Measurements from ENCODE around the gene TRAF2. TPM values are rescaled to one million over a fixed set of nuclear protein-coding genes. Genes with fewer than 3 reads are reported as not detected.

TRAF2 gene
- total RNA-seq, 1 donor = 6.2 TPM

DNA sequence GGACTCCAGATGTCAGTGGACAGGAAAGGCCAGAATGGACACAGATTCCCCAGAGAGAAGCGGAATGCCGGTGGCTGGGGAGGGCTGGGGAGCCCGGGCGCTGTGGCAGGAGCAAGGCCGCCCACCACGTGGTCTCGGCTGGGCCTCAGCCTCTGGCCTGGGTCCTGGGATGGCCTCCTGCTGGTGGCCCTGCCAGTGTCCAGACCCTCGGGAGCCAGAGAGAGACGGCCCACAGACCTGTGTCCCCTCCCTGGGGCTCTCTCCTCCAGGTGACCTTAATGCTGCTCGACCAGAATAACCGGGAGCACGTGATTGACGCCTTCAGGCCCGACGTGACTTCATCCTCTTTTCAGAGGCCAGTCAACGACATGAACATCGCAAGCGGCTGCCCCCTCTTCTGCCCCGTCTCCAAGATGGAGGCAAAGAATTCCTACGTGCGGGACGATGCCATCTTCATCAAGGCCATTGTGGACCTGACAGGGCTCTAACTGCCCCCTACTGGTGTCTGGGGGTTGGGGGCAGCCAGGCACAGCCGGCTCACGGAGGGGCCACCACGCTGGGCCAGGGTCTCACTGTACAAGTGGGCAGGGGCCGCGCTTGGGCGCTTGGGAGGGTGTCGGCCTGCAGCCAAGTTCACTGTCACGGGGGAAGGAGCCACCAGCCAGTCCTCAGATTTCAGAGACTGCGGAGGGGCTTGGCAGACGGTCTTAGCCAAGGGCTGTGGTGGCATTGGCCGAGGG lies 39.3 kb downstream of the TRAF2 start:
- H4K20me1 ChIP-seq (ENCODE audit: insufficient read depth, low read length) = peaks cover 3% of the 10 kb centered on the region
- H3K9me3 ChIP-seq (ENCODE audit: low read depth, low read length) = no peaks in the 10 kb centered on the region
- peak; percentile 44 for DNase-seq (ENCODE audit: insufficient read length, low spot score, missing footprints)
- no peaks in the 10 kb centered on the region for H3K79me2 ChIP-seq (ENCODE audit: insufficient read depth, low read length)
- no peaks in the 10 kb centered on the region for H3K27me3 ChIP-seq (ENCODE audit: insufficient read depth, low read length)
- H3K27ac ChIP-seq (ENCODE audit: low read depth, low read length) = no peak overlapping the region
- peaks cover 4% of the 10 kb centered on the region for H3K4me1 ChIP-seq (ENCODE audit: insufficient read depth, low read length)
- no peak overlapping the region for H3K4me2 ChIP-seq (ENCODE audit: insufficient read depth, low read length)
- H3K4me3 ChIP-seq (ENCODE audit: insufficient read depth, low read length) = no peak overlapping the region
- peaks cover 30% of the 10 kb centered on the region for H3K36me3 ChIP-seq (ENCODE audit: insufficient read depth, low read length)
- TF ChIP-seq, protein P1, sequence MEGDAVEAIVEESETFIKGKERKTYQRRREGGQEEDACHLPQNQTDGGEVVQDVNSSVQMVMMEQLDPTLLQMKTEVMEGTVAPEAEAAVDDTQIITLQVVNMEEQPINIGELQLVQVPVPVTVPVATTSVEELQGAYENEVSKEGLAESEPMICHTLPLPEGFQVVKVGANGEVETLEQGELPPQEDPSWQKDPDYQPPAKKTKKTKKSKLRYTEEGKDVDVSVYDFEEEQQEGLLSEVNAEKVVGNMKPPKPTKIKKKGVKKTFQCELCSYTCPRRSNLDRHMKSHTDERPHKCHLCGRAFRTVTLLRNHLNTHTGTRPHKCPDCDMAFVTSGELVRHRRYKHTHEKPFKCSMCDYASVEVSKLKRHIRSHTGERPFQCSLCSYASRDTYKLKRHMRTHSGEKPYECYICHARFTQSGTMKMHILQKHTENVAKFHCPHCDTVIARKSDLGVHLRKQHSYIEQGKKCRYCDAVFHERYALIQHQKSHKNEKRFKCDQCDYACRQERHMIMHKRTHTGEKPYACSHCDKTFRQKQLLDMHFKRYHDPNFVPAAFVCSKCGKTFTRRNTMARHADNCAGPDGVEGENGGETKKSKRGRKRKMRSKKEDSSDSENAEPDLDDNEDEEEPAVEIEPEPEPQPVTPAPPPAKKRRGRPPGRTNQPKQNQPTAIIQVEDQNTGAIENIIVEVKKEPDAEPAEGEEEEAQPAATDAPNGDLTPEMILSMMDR (IDR thresholded peaks at IDR 0.05; ENCODE audit: extremely low read depth, low read depth, low read length) = no peak
- H2AFZ ChIP-seq (ENCODE audit: low read length) = no peak overlapping the region

DNA sequence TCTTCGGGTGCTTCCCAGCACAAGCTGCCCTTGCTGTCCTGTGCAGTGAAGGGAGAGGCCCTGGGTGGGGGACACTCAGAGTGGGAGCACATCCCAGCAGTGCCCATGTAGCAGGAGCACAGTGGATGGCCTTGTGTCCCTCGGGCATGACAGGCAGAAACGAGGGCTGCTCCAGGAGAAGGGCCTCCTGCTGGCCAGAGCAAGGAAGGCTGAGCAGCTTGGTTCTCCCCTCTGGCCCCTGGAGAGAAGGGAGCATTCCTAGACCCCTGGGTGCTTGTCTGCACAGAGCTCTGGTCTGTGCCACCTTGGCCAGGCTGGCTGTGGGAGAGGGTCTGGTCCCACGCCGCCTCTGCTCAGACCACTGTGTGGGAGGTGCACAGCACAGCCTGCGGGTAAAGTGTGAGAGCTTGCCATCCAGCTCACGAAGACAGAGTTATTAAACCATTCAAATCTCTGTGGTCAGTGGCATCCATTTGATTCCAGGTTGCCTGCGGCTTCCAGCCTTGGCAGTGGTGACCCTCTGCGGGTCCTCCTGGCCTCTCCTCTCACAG lies 39.9 kb downstream of the TRAF2 start:
- H2AFZ ChIP-seq (ENCODE audit: low read length) = no peak overlapping the region
- peaks cover 3% of the 10 kb centered on the region for H4K20me1 ChIP-seq (ENCODE audit: insufficient read depth, low read length)
- H3K27me3 ChIP-seq (ENCODE audit: insufficient read depth, low read length) = no peaks in the 10 kb centered on the region
- H3K4me3 ChIP-seq (ENCODE audit: insufficient read depth, low read length) = no peak overlapping the region
- no peaks in the 10 kb centered on the region for H3K79me2 ChIP-seq (ENCODE audit: insufficient read depth, low read length)
- no peak overlapping the region for H3K27ac ChIP-seq (ENCODE audit: low read depth, low read length)
- H3K36me3 ChIP-seq (ENCODE audit: insufficient read depth, low read length) = peaks cover 27% of the 10 kb centered on the region
- DNase-seq (ENCODE audit: insufficient read length, low spot score, missing footprints) = peak; percentile 58
- no peaks in the 10 kb centered on the region for H3K9me3 ChIP-seq (ENCODE audit: low read depth, low read length)
- no peak overlapping the region for H3K4me2 ChIP-seq (ENCODE audit: insufficient read depth, low read length)
- peaks cover 4% of the 10 kb centered on the region for H3K4me1 ChIP-seq (ENCODE audit: insufficient read depth, low read length)
- TF ChIP-seq, protein P1 (IDR thresholded peaks at IDR 0.05; ENCODE audit: extremely low read depth, low read depth, low read length) = peak; percentile 24

DNA sequence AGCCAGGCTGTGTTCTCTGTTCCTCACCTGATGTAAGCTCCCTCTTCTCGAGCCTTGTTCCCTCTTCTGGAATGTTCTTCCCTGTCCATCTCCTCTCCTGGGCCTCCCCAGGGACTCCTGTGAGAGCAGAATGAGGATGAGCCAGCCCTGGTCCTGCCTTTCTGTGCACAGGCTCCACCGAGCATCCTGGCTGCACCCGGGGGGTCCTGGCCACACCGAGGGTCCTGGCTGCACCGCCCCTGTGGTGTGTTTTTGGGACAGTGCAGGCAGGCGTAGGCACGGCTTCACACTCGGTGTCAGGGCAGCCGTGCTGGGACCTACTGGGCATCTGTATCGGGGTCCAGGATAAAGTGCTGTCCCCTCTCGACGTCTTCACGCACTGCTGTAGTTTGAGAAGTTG lies 40.4 kb downstream of the TRAF2 start:
- Histone ChIP-seq H2AFZ (ENCODE audit: low read length) (no peak overlapping the region), H3K36me3 (ENCODE audit: insufficient read depth, low read length) (peaks cover 27% of the 10 kb centered on the region), H3K4me2 (ENCODE audit: insufficient read depth, low read length) (no peak overlapping the region), H3K4me3 (ENCODE audit: insufficient read depth, low read length) (no peak overlapping the region), H3K9me3 (ENCODE audit: low read depth, low read length) (no peaks in the 10 kb centered on the region), H3K27me3 (ENCODE audit: insufficient read depth, low read length) (no peaks in the 10 kb centered on the region), H3K79me2 (ENCODE audit: insufficient read depth, low read length) (no peaks in the 10 kb centered on the region), H4K20me1 (ENCODE audit: insufficient read depth, low read length) (peaks cover 3% of the 10 kb centered on the region), H3K4me1 (ENCODE audit: insufficient read depth, low read length) (peaks cover 4% of the 10 kb centered on the region), H3K27ac (ENCODE audit: low read depth, low read length) (no peak overlapping the region)
- no peak for DNase-seq (ENCODE audit: insufficient read length, low spot score, missing footprints)
- TF ChIP-seq, protein P1 (IDR thresholded peaks at IDR 0.05; ENCODE audit: extremely low read depth, low read depth, low read length) = no peak
